Activated CD4-positive, alpha-beta T cell treated with anti-CD3 and anti-CD28 coated beads for 36 hours (primary cell): ENCODE data around the gene TMEM127. TPM values are rescaled to one million over a fixed set of nuclear protein-coding genes. Genes with fewer than 3 reads are reported as not detected.
"Not testable (repeated sequence)": the region's sequence is repeated elsewhere in the genome, so short reads cannot be mapped to it uniquely, and the experiment has no call there.

Experiments
- ATAC-seq: fragments of 200-7000 bp; cut with Tn5 transposase; one replicate; pipeline ENCODE4 v1.10.0; 2021; ENCODE audit warnings: mild to moderate bottlenecking, moderate library complexity
- CTCF ChIA-PET: fragments of 350-600 bp; sonication (Branson Sonifier 250); formaldehyde crosslinking; loops from one replicate; lab custom pipeline; 2021; ENCODE audit warnings: antibody characterized with exemption; lab: Charles Lee
- POLR2A ChIA-PET: fragments of 350-600 bp; sonication (Branson Sonifier 250); formaldehyde crosslinking; loops from one replicate; lab custom pipeline; 2021; ENCODE audit warnings: antibody characterized with exemption, inconsistent platforms; lab: Charles Lee
- DNase-seq: peaks from one replicate; pipeline ENCODE4 v3.0.0-alpha.2; 2020
- H3K27ac Mint-ChIP-seq: one replicate; pipeline ENCODE4 v1.8.0; 2021; ENCODE audit warnings: mixed read lengths
- H3K27me3 Mint-ChIP-seq: one replicate; pipeline ENCODE4 v1.8.0; 2021; ENCODE audit warnings: mixed read lengths
- H3K36me3 Mint-ChIP-seq: one replicate; pipeline ENCODE4 v1.8.0; 2021; ENCODE audit warnings: low read depth, mixed read lengths
- H3K4me1 Mint-ChIP-seq: one replicate; pipeline ENCODE4 v1.8.0; 2021; ENCODE audit warnings: mixed read lengths
- H3K4me3 Mint-ChIP-seq: one replicate; pipeline ENCODE4 v1.8.0; 2021; ENCODE audit warnings: mild to moderate bottlenecking, moderate library complexity, mixed read lengths
- H3K9me3 Mint-ChIP-seq: one replicate; pipeline ENCODE4 v1.8.0; 2021; ENCODE audit warnings: low read depth, mixed read lengths
- intact Hi-C, 2 experiments: fragments of 100-400 bp; cut with DNase I in 1 of 2; cut with micrococcal nuclease in 1 of 2; formaldehyde crosslinking; loops; one replicate each; pipeline versions ENCODE4 v1.14.2 to v1.15.1; 2022 to 2024; cut with DNase I, micrococcal nuclease
- total RNA-seq, 2 experiments: library from RNA; stranded (reverse); gene quantifications; one replicate each; pipeline ENCODE4 v1.2.3, GENCODE V29; 2021

TMEM127 gene
- total RNA-seq, 2 experiments from 2014 or later: 16.6 to 17.9 TPM

- Mint-ChIP-seq H3K4me3 (peak overlapping the region; percentile 99), H3K27me3 (no peaks in the 10 kb centered on the region), H3K36me3 (peaks cover 40% of the 10 kb centered on the region), H3K27ac (peak overlapping the region; percentile 61), H3K9me3 (no peaks in the 10 kb centered on the region), H3K4me1 (peaks cover 69% of the 10 kb centered on the region)
- DNase-seq: peak; percentile 52
- ATAC-seq: peak; percentile 0
- ChIA-PET POLR2A (interaction anchor here (0.9 kb wide), 1 partner anchor 58 kb away, joined by 3 read pairs; no protein-coding TSS in a partner anchor), CTCF (interaction anchor here (0.7 to 1.9 kb wide), 4 partner anchors 9 to 59 kb away, joined by 3 to 12 read pairs (median 3); partner anchors contain the start of gene STARD7)
- intact Hi-C loops: loop anchor here (5.0 to 10.0 kb wide), 5 partner anchors 77 to 1400 kb away; partner anchors contain the start of genes ACTR1B (in 1 of the 2), ADRA2B (in 1 of the 2), ANKRD36C (in 1 of the 2) and C2orf92 (in 1 of the 2)
Measured at GRCh38 chr2:96264656-96265348, 995 bp downstream of the TMEM127 start.

DNA sequence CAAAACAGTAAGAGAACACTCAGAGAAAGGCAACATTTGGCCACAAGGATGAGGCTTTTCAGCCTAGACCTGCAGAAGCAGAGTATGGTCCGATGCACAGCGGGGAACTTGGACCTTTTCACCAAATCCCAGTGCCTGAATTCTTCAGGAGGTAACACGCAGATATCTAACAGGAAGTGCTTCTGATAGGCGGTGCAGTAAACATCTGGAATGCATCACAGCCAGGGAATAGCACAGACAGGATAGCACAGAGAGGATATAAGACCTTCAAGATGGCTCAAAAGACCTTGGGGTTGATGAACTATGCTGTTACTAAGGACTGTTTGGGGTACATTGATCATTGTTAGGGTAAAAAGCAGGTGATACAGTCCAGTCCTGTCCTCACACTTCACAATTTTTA, 1.7 kb downstream of the TMEM127 start:
- peak overlapping the region; percentile 99 for H3K4me3 Mint-ChIP-seq
- H3K27ac Mint-ChIP-seq: no peak overlapping the region
- no peak for DNase-seq
- H3K27me3 Mint-ChIP-seq: no peaks in the 10 kb centered on the region
- peaks cover 37% of the 10 kb centered on the region for H3K36me3 Mint-ChIP-seq
- H3K4me1 Mint-ChIP-seq: peaks cover 76% of the 10 kb centered on the region
- intact Hi-C loops: loop anchor here in 1 of 2 experiments (10.0 kb wide), 1 partner anchor 1401 kb away; the partner anchor contains the start of genes ACTR1B and C2orf92
- ATAC-seq: no peak
- POLR2A ChIA-PET: interaction anchor here (0.9 kb wide), 1 partner anchor 57 kb away, joined by 3 read pairs; no protein-coding TSS in a partner anchor
- CTCF ChIA-PET: interaction anchor here (0.7 to 1.9 kb wide), 7 partner anchors 8 to 271 kb away, joined by 3 to 12 read pairs (median 3); partner anchors contain the start of genes ASTL and STARD7
- no peaks in the 10 kb centered on the region for H3K9me3 Mint-ChIP-seq

GRCh38 chr2:96262306-96262705, 3.5 kb downstream of the TMEM127 start:
- peaks cover 77% of the 10 kb centered on the region for H3K4me1 Mint-ChIP-seq
- intact Hi-C loops: loop anchor here in 1 of 2 experiments (10.0 kb wide), 1 partner anchor 1402 kb away; the partner anchor contains the start of genes ACTR1B and C2orf92

GRCh38 chr2:96261328-96262003, 4.3 kb downstream of the TMEM127 start:
- no peak overlapping the region for H3K4me3 Mint-ChIP-seq

More at GRCh38 chr2:96262306-96262705, 3.5 kb downstream of the TMEM127 start:
- POLR2A ChIA-PET: no interaction called here
- peaks cover 24% of the 10 kb centered on the region for H3K36me3 Mint-ChIP-seq
- H3K27ac Mint-ChIP-seq: peak overlapping the region; percentile 24
- no peaks in the 10 kb centered on the region for H3K27me3 Mint-ChIP-seq
- DNase-seq: no peak
- CTCF ChIA-PET: interaction anchor here (0.6 to 1.4 kb wide), 4 partner anchors 17 to 247 kb away, joined by 3 read pairs; no protein-coding TSS in a partner anchor
- H3K9me3 Mint-ChIP-seq: no peaks in the 10 kb centered on the region
- no peak overlapping the region for H3K4me3 Mint-ChIP-seq
- ATAC-seq: no peak

GRCh38 chr2:96260387-96261260, 5.2 kb downstream of the TMEM127 start:
- H3K27me3 Mint-ChIP-seq: no peaks in the 10 kb centered on the region
- ChIA-PET CTCF (interaction anchor here (1.0 kb wide), 1 partner anchor 55 kb away, joined by 4 read pairs; no protein-coding TSS in a partner anchor), POLR2A (no interaction called here)
- peak; percentile 75 for ATAC-seq
- H3K27ac Mint-ChIP-seq: peak overlapping the region; percentile 88
- no peak overlapping the region for H3K4me3 Mint-ChIP-seq
- peaks cover 78% of the 10 kb centered on the region for H3K4me1 Mint-ChIP-seq
- intact Hi-C loops: loop anchor here in 1 of 2 experiments (10.0 kb wide), 1 partner anchor 1404 kb away; the partner anchor contains the start of genes ACTR1B and C2orf92
- H3K9me3 Mint-ChIP-seq: no peaks in the 10 kb centered on the region
- peaks cover 23% of the 10 kb centered on the region for H3K36me3 Mint-ChIP-seq
- peak; percentile 67 for DNase-seq

More at GRCh38 chr2:96261328-96262003, 4.3 kb downstream of the TMEM127 start:
- Mint-ChIP-seq H3K27me3 (no peaks in the 10 kb centered on the region), H3K9me3 (no peaks in the 10 kb centered on the region), H3K36me3 (peaks cover 23% of the 10 kb centered on the region), H3K27ac (no peak overlapping the region), H3K4me1 (peaks cover 78% of the 10 kb centered on the region)
- CTCF ChIA-PET: interaction anchor here (0.6 to 0.9 kb wide), 2 partner anchors 35 to 153 kb away, joined by 3 read pairs; no protein-coding TSS in a partner anchor
- intact Hi-C loops: loop anchor here in 1 of 2 experiments (10.0 kb wide), 1 partner anchor 1403 kb away; the partner anchor contains the start of genes ACTR1B and C2orf92
- ATAC-seq (no peak), DNase-seq (no peak)
- POLR2A ChIA-PET: no interaction called here

DNA sequence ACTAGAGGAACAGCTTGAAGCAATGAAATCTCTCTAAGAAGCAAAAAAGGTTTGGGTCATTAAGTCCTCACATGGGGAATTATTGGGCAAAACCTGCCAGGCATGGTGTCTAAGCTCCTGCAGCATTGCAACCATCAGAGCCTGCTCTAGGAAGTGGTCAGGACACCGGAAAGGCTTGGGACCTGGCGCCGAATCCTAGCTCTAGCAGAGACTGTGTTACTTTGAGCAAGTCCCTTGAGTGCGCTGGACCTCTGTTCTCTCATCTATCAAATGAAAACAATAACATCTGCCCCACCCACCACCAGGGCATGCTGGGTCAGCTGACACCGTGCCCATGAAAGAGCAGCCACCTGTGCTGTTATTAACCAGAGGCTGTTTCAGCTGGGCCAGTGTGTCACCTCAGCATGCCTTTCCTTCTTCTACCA, 6.3 kb downstream of the TMEM127 start:
- Mint-ChIP-seq H3K36me3 (peaks cover 25% of the 10 kb centered on the region), H3K27ac (peak overlapping the region; percentile 34), H3K4me1 (peaks cover 79% of the 10 kb centered on the region), H3K9me3 (no peaks in the 10 kb centered on the region), H3K4me3 (no peak overlapping the region), H3K27me3 (no peaks in the 10 kb centered on the region)
- ChIA-PET POLR2A (no interaction called here), CTCF (interaction anchor here (0.6 to 0.8 kb wide), 2 partner anchors 31 to 121 kb away, joined by 3 to 4 read pairs; partner anchors contain the start of gene ASTL)
- intact Hi-C loops: no loop called here
- DNase-seq (no peak), ATAC-seq (no peak)

DNA sequence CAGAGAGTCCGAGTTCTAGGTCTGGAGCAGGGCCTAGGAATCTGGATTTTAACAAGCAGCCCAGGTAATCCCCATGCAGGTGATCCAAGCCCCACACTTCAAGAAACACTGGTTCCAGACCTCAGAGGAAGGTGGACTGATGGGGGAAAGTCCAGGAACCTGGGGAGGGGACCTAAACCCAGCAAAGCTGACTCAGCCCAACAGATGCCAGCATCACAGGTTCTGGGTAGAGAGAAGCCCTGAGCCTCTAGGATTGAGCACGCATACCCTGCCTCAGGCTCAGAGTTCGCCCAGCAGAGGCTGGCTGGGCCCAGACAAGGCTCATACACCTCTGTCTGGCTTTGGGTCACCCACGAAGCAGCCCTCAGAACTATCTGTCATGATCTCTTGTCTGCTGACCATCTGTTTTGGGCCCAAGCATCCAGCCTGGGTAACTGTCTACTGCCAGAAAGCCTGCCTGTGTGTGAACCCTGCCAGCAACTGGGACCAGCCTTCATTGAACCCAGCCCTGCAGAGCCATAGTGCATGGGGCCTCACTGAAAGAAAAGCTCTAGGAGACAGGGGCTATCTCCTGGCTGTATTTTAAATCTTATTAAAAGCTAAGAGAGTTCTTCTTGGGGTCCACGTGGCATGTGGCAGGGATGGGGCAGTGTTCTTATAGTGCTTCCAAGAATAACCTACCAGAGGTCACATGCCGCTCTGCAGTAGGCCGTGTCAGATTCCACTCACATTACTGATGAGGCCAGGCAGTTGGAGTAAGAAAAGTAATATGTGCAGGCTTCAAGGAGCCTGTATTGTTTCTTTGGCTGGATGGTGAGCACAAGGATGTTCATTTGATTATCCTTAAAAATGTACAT, 7.4 kb downstream of the TMEM127 start:
- Mint-ChIP-seq H3K27ac (peak overlapping the region; percentile 43), H3K27me3 (no peaks in the 10 kb centered on the region), H3K4me1 (peaks cover 68% of the 10 kb centered on the region), H3K9me3 (no peaks in the 10 kb centered on the region), H3K4me3 (no peak overlapping the region), H3K36me3 (peaks cover 32% of the 10 kb centered on the region)
- no peak for DNase-seq
- POLR2A ChIA-PET: no interaction called here
- CTCF ChIA-PET: no interaction called here
- no peak for ATAC-seq
- intact Hi-C loops: no loop called here

- ATAC-seq, intact Hi-C loops, POLR2A ChIA-PET, DNase-seq, H3K27me3 Mint-ChIP-seq, H3K9me3 Mint-ChIP-seq, H3K4me3 Mint-ChIP-seq: not testable (repeated sequence)
- CTCF ChIA-PET: interaction anchor here (0.8 to 1.7 kb wide), 3 partner anchors 11 to 83 kb away, joined by 3 to 4 read pairs (median 4); no protein-coding TSS in a partner anchor
- peak overlapping the region; percentile 43 for H3K27ac Mint-ChIP-seq
- H3K36me3 Mint-ChIP-seq: peaks cover 34% of the 10 kb centered on the region
- H3K4me1 Mint-ChIP-seq: peaks cover 64% of the 10 kb centered on the region
Measured at GRCh38 chr2:96257744-96258143, 8.1 kb downstream of the TMEM127 start.

DNA sequence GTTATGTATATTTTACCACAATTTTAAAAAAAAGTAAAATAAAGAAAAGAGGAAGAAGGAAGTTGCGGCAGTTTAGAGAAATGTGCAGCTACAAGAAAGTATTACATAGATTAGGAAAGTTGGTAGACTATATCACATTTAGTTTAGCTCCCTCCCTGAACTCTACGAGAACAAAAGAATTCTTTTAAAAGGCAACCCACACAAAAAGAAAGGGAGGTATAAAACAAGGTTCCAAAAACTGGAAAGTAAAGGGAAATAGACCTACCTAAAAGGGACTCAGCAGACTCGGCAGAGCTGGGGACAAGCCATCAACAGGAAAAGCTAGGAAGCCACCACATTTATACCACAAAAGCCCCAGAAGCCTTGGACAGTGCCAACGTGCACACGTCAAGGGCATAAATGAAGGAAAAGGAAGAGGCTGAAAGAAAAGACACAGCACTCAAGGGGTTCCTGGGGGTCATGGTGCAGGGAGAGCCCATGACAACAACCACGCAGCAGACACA, 9.1 kb downstream of the TMEM127 start:
- H3K4me1 Mint-ChIP-seq: peaks cover 59% of the 10 kb centered on the region
- CTCF ChIA-PET: interaction anchor here (0.6 to 2.8 kb wide), 8 partner anchors 8 to 151 kb away, joined by 3 to 12 read pairs (median 4); no protein-coding TSS in a partner anchor
- no peaks in the 10 kb centered on the region for H3K27me3 Mint-ChIP-seq
- peak overlapping the region; percentile 85 for H3K27ac Mint-ChIP-seq
- peaks cover 38% of the 10 kb centered on the region for H3K36me3 Mint-ChIP-seq
- intact Hi-C loops: no loop called here
- no peaks in the 10 kb centered on the region for H3K9me3 Mint-ChIP-seq
- POLR2A ChIA-PET: interaction anchor here (0.7 kb wide), 1 partner anchor 141 kb away, joined by 7 read pairs; the partner anchor contains the start of gene ADRA2B
- H3K4me3 Mint-ChIP-seq: peak overlapping the region; percentile 38
- no peak for ATAC-seq
- no peak for DNase-seq
